ENCODE data around the gene GPR37L1. TPM values are rescaled to one million over a fixed set of nuclear protein-coding genes. Genes with fewer than 3 reads are reported as not detected.

The GPR37L1 gene
- total and polyA plus RNA-seq, 2 of the 4 experiments (the other 2 are of a cell fraction), result 0.02 TPM; not detected in 1

DNA sequence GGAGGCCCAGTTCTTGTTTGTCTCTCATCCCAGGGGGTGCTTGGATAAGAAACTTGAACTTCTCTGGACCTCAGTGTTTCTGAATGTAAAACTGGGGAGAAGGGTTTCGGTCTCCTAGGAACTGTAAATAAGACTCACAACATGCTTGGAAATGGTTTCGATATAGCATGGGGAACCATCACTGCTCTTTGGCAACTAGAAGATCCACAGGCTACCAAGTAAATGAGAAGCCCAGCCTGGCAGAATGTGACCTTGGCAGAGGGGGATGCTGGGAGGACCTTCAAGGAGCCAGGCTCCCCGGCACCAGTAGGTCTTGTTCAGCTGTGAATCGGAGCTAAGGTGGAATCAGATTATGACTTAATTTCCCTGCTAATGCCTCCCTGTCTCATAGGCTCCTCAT is 18.1 kb downstream of the GPR37L1 start:
- DNase-seq (no peak), ATAC-seq (ENCODE audit: low read depth) (no peak)
- Histone ChIP-seq H4K5ac (ENCODE audit: low read depth, low read length) (no peak overlapping the region), H3K18ac (ENCODE audit: low read depth, low read length) (no peak overlapping the region), H3K9me3 (ENCODE audit: control insufficient read depth, insufficient read depth, low read length) (no peaks in the 10 kb centered on the region), H2AFZ (replicated peaks; ENCODE audit: low read length, poor library complexity) (no peak overlapping the region), H3K4me2 (ENCODE audit: low read depth, low read length) (no peak overlapping the region), H3K36me3 (ENCODE audit: control insufficient read depth, insufficient read depth, low read length) (peaks cover 16% of the 10 kb centered on the region; the same call in 1 of the 2 replicates), H3K4me1 (ENCODE audit: control insufficient read depth, insufficient read depth, low read length) (peaks cover 4% of the 10 kb centered on the region), H3K4ac (ENCODE audit: low read depth, low read length) (no peak overlapping the region), H4K8ac (ENCODE audit: low read depth in 2 of 2, low read length in 2 of 2) (no peak overlapping the region), H3K23ac (ENCODE audit: low read depth, low read length) (no peak overlapping the region; the same call in 1 of the 2 replicates), H4K91ac (ENCODE audit: insufficient read depth, low read depth, low read length) (no peak overlapping the region), H3K9ac (ENCODE audit: low read depth, low read length) (no peak overlapping the region), H2AK9ac (replicated peaks; ENCODE audit: low read depth, low read length, poor library complexity) (no peak overlapping the region), H2AK5ac (ENCODE audit: low read depth, low read length) (no peak overlapping the region), H3K14ac (replicated peaks; ENCODE audit: low read depth, low read length) (no peak overlapping the region), H2BK120ac (ENCODE audit: low read depth, low read length) (no peak overlapping the region), H3K79me1 (ENCODE audit: low read depth in 1 of 2, low read length in 2 of 2) (peaks cover 31 to 66% of the 10 kb centered on the region in 2 experiments), H3K56ac (ENCODE audit: extremely low read depth, insufficient read depth, low read length) (no peak overlapping the region), H4K20me1 (ENCODE audit: insufficient read depth, low read length) (peaks cover 61% of the 10 kb centered on the region), H3K27ac (ENCODE audit: insufficient read depth, low read length) (no peak overlapping the region), H3K4me3 (ENCODE audit: insufficient read depth, low read depth, low read length) (no peak overlapping the region), H3K9me1 (ENCODE audit: insufficient read depth, low read length) (peaks cover 15% of the 10 kb centered on the region; the same call in 1 of the 2 replicates), H2BK20ac (ENCODE audit: low read depth, low read length) (no peak overlapping the region), H2BK15ac (ENCODE audit: low read depth, low read length) (no peak overlapping the region), H3K27me3 (ENCODE audit: control insufficient read depth, insufficient read depth, low read length) (no peaks in the 10 kb centered on the region), H2BK5ac (ENCODE audit: low read depth, low read length, poor library complexity, severe bottlenecking) (no peak overlapping the region)
- intact Hi-C loops (cut with micrococcal nuclease), result no loop called here
- BruUV-seq (replicated peaks), result no TSS peak
- in situ Hi-C loops (cut with MboI; ENCODE audit: low sequenced_read_pairs), result loop anchor here (25.0 kb wide), 1 partner anchor 604 kb away; the partner anchor contains the start of gene NAV1
- dilution Hi-C loops (cut with HindIII; ENCODE audit: low sequenced_read_pairs, unreplicated experiment), result no loop called here
- no peak for TF ChIP-seq MAZ (IDR thresholded peaks at IDR 0.05; ENCODE audit: borderline replicate concordance, low read depth, low read length)
- TF ChIP-seq MXI1 (IDR thresholded peaks at IDR 0.05; ENCODE audit: borderline replicate concordance, low read depth, low read length), result no peak
- TF ChIP-seq RFX5 (IDR thresholded peaks at IDR 0.05; ENCODE audit: low read depth, low read length), result no peak
- no peak for TF ChIP-seq MAFK (IDR thresholded peaks at IDR 0.05; ENCODE audit: low read depth, low read length)
- no peak for TF ChIP-seq RAD21 (IDR thresholded peaks at IDR 0.05; ENCODE audit: low read length)
- no peak for TF ChIP-seq POLR2A (IDR thresholded peaks at IDR 0.05; ENCODE audit: low read depth, low read length)
- no peak for TF ChIP-seq CHD1 (IDR thresholded peaks at IDR 0.05; ENCODE audit: low read depth, low read length)
- TF ChIP-seq, protein P1, sequence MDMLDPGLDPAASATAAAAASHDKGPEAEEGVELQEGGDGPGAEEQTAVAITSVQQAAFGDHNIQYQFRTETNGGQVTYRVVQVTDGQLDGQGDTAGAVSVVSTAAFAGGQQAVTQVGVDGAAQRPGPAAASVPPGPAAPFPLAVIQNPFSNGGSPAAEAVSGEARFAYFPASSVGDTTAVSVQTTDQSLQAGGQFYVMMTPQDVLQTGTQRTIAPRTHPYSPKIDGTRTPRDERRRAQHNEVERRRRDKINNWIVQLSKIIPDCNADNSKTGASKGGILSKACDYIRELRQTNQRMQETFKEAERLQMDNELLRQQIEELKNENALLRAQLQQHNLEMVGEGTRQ (IDR thresholded peaks at IDR 0.05; ENCODE audit: low read depth, low read length), result no peak
- TF ChIP-seq, protein P2, sequence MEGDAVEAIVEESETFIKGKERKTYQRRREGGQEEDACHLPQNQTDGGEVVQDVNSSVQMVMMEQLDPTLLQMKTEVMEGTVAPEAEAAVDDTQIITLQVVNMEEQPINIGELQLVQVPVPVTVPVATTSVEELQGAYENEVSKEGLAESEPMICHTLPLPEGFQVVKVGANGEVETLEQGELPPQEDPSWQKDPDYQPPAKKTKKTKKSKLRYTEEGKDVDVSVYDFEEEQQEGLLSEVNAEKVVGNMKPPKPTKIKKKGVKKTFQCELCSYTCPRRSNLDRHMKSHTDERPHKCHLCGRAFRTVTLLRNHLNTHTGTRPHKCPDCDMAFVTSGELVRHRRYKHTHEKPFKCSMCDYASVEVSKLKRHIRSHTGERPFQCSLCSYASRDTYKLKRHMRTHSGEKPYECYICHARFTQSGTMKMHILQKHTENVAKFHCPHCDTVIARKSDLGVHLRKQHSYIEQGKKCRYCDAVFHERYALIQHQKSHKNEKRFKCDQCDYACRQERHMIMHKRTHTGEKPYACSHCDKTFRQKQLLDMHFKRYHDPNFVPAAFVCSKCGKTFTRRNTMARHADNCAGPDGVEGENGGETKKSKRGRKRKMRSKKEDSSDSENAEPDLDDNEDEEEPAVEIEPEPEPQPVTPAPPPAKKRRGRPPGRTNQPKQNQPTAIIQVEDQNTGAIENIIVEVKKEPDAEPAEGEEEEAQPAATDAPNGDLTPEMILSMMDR (conservative IDR thresholded peaks at IDR 0.05; ENCODE audit: low read depth, low read length), result no peak
- TF ChIP-seq, protein P3, sequence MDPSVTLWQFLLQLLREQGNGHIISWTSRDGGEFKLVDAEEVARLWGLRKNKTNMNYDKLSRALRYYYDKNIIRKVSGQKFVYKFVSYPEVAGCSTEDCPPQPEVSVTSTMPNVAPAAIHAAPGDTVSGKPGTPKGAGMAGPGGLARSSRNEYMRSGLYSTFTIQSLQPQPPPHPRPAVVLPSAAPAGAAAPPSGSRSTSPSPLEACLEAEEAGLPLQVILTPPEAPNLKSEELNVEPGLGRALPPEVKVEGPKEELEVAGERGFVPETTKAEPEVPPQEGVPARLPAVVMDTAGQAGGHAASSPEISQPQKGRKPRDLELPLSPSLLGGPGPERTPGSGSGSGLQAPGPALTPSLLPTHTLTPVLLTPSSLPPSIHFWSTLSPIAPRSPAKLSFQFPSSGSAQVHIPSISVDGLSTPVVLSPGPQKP (IDR thresholded peaks at IDR 0.05; ENCODE audit: borderline replicate concordance, low read depth, low read length), result no peak
- TF ChIP-seq SMC3 (IDR thresholded peaks at IDR 0.05; ENCODE audit: low read depth, low read length), result no peak
- TF ChIP-seq NFE2L2 (IDR thresholded peaks at IDR 0.05; ENCODE audit: low read depth, low read length), result no peak
- no peak for TF ChIP-seq CEBPB (IDR thresholded peaks at IDR 0.05; ENCODE audit: low read depth, low read length)
- no peak for TF ChIP-seq BHLHE40 (IDR thresholded peaks at IDR 0.05; ENCODE audit: low read depth, low read length)
- TF ChIP-seq FOS (IDR thresholded peaks at IDR 0.05; ENCODE audit: low read depth, low read length), result no peak
- TF ChIP-seq RCOR1 (IDR thresholded peaks at IDR 0.05; ENCODE audit: insufficient replicate concordance, low read length), result no peak
- POLR2A ChIA-PET (ENCODE audit: unreplicated experiment), result no interaction called here
- 100% methylated on average over 2 of the region's 4 CpGs; no CpG with 5 or more reads in 1 of the 2 experiments for WGBS, 2 experiments (ENCODE audit: extremely low coverage in 2 of 2, insufficient read length in 1 of 2)
- CTCF ChIA-PET, result no interaction called here

Measured in IMR-90 (cell line).